ENCODE measurements around the gene DDAH1.

DNA sequence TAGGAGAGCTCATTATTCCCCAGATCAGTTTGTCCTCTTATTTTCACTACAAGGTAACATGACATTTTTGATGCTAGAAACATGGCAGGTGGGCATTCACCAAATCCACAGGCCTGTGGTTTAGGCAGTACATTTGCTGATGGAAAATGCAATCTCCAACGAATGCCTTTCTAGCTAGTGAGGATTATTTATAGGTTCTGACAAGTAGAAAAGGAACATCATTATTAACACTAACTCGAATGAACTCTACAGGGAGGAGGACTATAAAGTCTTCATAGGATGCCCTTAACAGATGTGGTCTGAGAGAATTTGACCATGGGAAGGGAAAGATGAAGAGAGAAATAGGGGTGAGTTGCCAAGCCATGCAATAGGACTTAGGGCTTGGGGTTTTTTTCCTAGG is 117.1 kb downstream of the DDAH1 start:
- TF ChIP-seq CTCF (conservative IDR thresholded peaks at IDR 0.05; ENCODE audit: low read depth in 2 of 2) = no peak
- TF ChIP-seq, protein P1, sequence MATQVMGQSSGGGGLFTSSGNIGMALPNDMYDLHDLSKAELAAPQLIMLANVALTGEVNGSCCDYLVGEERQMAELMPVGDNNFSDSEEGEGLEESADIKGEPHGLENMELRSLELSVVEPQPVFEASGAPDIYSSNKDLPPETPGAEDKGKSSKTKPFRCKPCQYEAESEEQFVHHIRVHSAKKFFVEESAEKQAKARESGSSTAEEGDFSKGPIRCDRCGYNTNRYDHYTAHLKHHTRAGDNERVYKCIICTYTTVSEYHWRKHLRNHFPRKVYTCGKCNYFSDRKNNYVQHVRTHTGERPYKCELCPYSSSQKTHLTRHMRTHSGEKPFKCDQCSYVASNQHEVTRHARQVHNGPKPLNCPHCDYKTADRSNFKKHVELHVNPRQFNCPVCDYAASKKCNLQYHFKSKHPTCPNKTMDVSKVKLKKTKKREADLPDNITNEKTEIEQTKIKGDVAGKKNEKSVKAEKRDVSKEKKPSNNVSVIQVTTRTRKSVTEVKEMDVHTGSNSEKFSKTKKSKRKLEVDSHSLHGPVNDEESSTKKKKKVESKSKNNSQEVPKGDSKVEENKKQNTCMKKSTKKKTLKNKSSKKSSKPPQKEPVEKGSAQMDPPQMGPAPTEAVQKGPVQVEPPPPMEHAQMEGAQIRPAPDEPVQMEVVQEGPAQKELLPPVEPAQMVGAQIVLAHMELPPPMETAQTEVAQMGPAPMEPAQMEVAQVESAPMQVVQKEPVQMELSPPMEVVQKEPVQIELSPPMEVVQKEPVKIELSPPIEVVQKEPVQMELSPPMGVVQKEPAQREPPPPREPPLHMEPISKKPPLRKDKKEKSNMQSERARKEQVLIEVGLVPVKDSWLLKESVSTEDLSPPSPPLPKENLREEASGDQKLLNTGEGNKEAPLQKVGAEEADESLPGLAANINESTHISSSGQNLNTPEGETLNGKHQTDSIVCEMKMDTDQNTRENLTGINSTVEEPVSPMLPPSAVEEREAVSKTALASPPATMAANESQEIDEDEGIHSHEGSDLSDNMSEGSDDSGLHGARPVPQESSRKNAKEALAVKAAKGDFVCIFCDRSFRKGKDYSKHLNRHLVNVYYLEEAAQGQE (IDR thresholded peaks at IDR 0.05; ENCODE audit: unreplicated experiment) = no peak
- TF ChIP-seq CREB1 (CRISPR knock-in tag; IDR thresholded peaks at IDR 0.05; ENCODE audit: low read depth) = no peak
- no peak for TF ChIP-seq EZH2 (IDR thresholded peaks at IDR 0.05; ENCODE audit: low read depth, unreplicated experiment)
- TF ChIP-seq NANOG (IDR thresholded peaks at IDR 0.05; ENCODE audit: borderline replicate concordance) = no peak
- no peak for TF ChIP-seq EZH2phosphoT487 (IDR thresholded peaks at IDR 0.05; ENCODE audit: unreplicated experiment)
- no peak for TF ChIP-seq ZNF114 (CRISPR knock-in tag; IDR thresholded peaks at IDR 0.05)
- TF ChIP-seq POLR2AphosphoS5 (IDR thresholded peaks at IDR 0.05; ENCODE audit: low read depth) = no peak

Data from GM23338 (cell line).